Colonic mucosa (tissue), 4 donors: ENCODE results near the gene TNC. TPM values are rescaled to one million over a fixed set of nuclear protein-coding genes. Genes with fewer than 3 reads are reported as not detected.

ENCODE experiments used
- DNase-seq: peaks from one replicate; pipeline ENCODE4 v3.0.0-alpha.2; 2020
- H3K27ac ChIP-seq: fragments of 200-600 bp; one replicate; pipeline ENCODE4 v1.8.0; 2021
- H3K27me3 ChIP-seq: fragments of 200-600 bp; one replicate; pipeline ENCODE4 v1.8.0; 2021
- H3K36me3 ChIP-seq: fragments of 200-600 bp; one replicate; pipeline ENCODE4 v1.8.0; 2021
- H3K4me1 ChIP-seq: fragments of 200-600 bp; one replicate; pipeline ENCODE4 v1.8.0; 2021; ENCODE audit warnings: mild to moderate bottlenecking
- H3K4me3 ChIP-seq: fragments of 200-600 bp; one replicate; pipeline ENCODE4 v1.8.0; 2021
- H3K9ac ChIP-seq, 2 donors: one replicate each; pipeline ENCODE4 v1.7.0; 2013; ENCODE audit warnings: control low read depth in 2 of 2, low read depth in 2 of 2, low read length in 2 of 2
- H3K9me3 ChIP-seq: fragments of 200-600 bp; one replicate; pipeline ENCODE4 v1.8.0; 2021
- CTCF ChIP-seq: fragments of 200-600 bp; IDR thresholded peaks from one replicate; pipeline ENCODE4 v1.8.0; 2022; ENCODE audit warnings: antibody characterized with exemption, mild to moderate bottlenecking
- intact Hi-C: fragments of 100-400 bp; cut with DNase I; formaldehyde crosslinking; loops from one replicate; pipeline ENCODE4 v1.14.1; 2022
- total RNA-seq, 2 donors: library from RNA; stranded (reverse); fragmentation: NEBNext Ultra II Directional in 1 of 2; extraction: Animal tissue kit (Norgen Biotek cat#: 25700) in 1 of 2; gene quantifications; one replicate each; pipeline ENCODE4 v1.2.1, GENCODE V29; 2021
- donor health status: healthy.
- donor health status: DM: no; HTN: no; CAD: no.
- donor health status: DM: no; HTN: no; CAD: no.

The TNC gene
- total RNA-seq, 2 donors from 2014 or later = 5.0 to 65.6 TPM

- Histone ChIP-seq H3K27me3 (no peaks in the 10 kb centered on the region), H3K36me3 (no peaks in the 10 kb centered on the region), H3K4me3 (no peak overlapping the region), H3K4me1 (no peaks in the 10 kb centered on the region), H3K9ac (no peak overlapping the region), H3K27ac (no peak overlapping the region), H3K9me3 (no peaks in the 10 kb centered on the region)
- intact Hi-C loops = no loop called here
- DNase-seq = no peak
- no peak for TF ChIP-seq CTCF
Measured at GRCh38 chr9:115022760-115023434, 95.1 kb downstream of the TNC start.

GRCh38 chr9:115018547-115019435 is 99.2 kb downstream of the TNC start:
- Histone ChIP-seq H3K9me3 (no peaks in the 10 kb centered on the region), H3K27ac (no peak overlapping the region), H3K27me3 (no peaks in the 10 kb centered on the region), H3K4me1 (no peaks in the 10 kb centered on the region), H3K36me3 (no peaks in the 10 kb centered on the region), H3K4me3 (no peak overlapping the region), H3K9ac (no peak overlapping the region)
- intact Hi-C loops = loop anchor here (10.0 kb wide), 1 partner anchor 506 kb away; no protein-coding TSS in a partner anchor
- TF ChIP-seq CTCF = no peak
- no peak for DNase-seq

- H3K36me3 ChIP-seq = no peaks in the 10 kb centered on the region
- no peak for DNase-seq
- no peaks in the 10 kb centered on the region for H3K4me1 ChIP-seq
- H3K9me3 ChIP-seq = no peaks in the 10 kb centered on the region
- no peak overlapping the region for H3K4me3 ChIP-seq
- no peak overlapping the region for H3K27ac ChIP-seq
- H3K27me3 ChIP-seq = no peaks in the 10 kb centered on the region
- no peak overlapping the region for H3K9ac ChIP-seq
- no peak for TF ChIP-seq CTCF
- intact Hi-C loops = loop anchor here (10.0 kb wide), 1 partner anchor 508 kb away; no protein-coding TSS in a partner anchor
Measured at GRCh38 chr9:115016344-115016743, 101.6 kb downstream of the TNC start.

- peak; percentile 60 for TF ChIP-seq CTCF
- H3K9me3 ChIP-seq = no peaks in the 10 kb centered on the region
- DNase-seq = peak; percentile 43
- intact Hi-C loops = loop anchor here (2.0 to 10.0 kb wide), 2 partner anchors 334 to 510 kb away; no protein-coding TSS in a partner anchor
- no peaks in the 10 kb centered on the region for H3K27me3 ChIP-seq
- no peaks in the 10 kb centered on the region for H3K36me3 ChIP-seq
- H3K9ac ChIP-seq = no peak overlapping the region
- H3K27ac ChIP-seq = no peak overlapping the region
- no peaks in the 10 kb centered on the region for H3K4me1 ChIP-seq
- H3K4me3 ChIP-seq = no peak overlapping the region
Measured at GRCh38 chr9:115015018-115015635, 102.8 kb downstream of the TNC start.

GRCh38 chr9:115014438-115014837 is 103.5 kb downstream of the TNC start:
- Histone ChIP-seq H3K4me1 (no peaks in the 10 kb centered on the region), H3K4me3 (no peak overlapping the region), H3K9ac (no peak overlapping the region), H3K27ac (no peak overlapping the region), H3K36me3 (no peaks in the 10 kb centered on the region), H3K27me3 (no peaks in the 10 kb centered on the region), H3K9me3 (no peaks in the 10 kb centered on the region)
- intact Hi-C loops = loop anchor here (2.0 to 10.0 kb wide), 4 partner anchors 102 to 607 kb away; no protein-coding TSS in a partner anchor
- no peak for DNase-seq
- TF ChIP-seq CTCF = no peak
